ENCODE measurements around the gene FMNL2.

- TF ChIP-seq POLR2A (IDR thresholded peaks at IDR 0.05; ENCODE audit: low read length) (no peak), GATA1 (IDR thresholded peaks at IDR 0.05; ENCODE audit: low read depth, low read length) (no peak)
These were observed 85.4 kb downstream of the FMNL2 start for GRCh38 chr2:152420363-152420762.

All from erythroblast (primary cell).